Measurements from ENCODE around the gene AFP.

AFP gene

GRCh38 chr4:73460913-73461522, 25.0 kb downstream of the AFP start:
- no peak for DNase-seq (ENCODE audit: low spot score)

GRCh38 chr4:73468170-73468569, 32.1 kb downstream of the AFP start:
- DNase-seq (ENCODE audit: low spot score) = no peak

GRCh38 chr4:73470728-73471127, 34.7 kb downstream of the AFP start:
- no peak for DNase-seq (ENCODE audit: low spot score)

GRCh38 chr4:73477176-73477575, 41.2 kb downstream of the AFP start:
- no peak for DNase-seq (ENCODE audit: low spot score)

- no peak for DNase-seq (ENCODE audit: low spot score)
These were observed 43.3 kb downstream of the AFP start for GRCh38 chr4:73479323-73479722.

- no peak for DNase-seq (ENCODE audit: low spot score)
These were observed 45.3 kb downstream of the AFP start, which contains the start of gene AFM for GRCh38 chr4:73481358-73481757. AFM (plus strand) TSS chr4:73481745; CDS start chr4:73481776, 31 bp downstream.

- no peak for DNase-seq (ENCODE audit: low spot score)
These were observed 49.1 kb downstream of the AFP start for GRCh38 chr4:73485085-73485484.

- no peak for DNase-seq (ENCODE audit: low spot score)
These were observed 49.6 kb downstream of the AFP start for GRCh38 chr4:73485596-73485995.

- DNase-seq (ENCODE audit: low spot score) = no peak
These were observed 50.5 kb downstream of the AFP start for GRCh38 chr4:73486497-73486896.

GRCh38 chr4:73487233-73487632, 51.2 kb downstream of the AFP start:
- DNase-seq (ENCODE audit: low spot score) = no peak

- no peak for DNase-seq (ENCODE audit: low spot score)
These were observed 64.2 kb downstream of the AFP start for GRCh38 chr4:73499996-73500765.

GRCh38 chr4:73501664-73502265, 65.7 kb downstream of the AFP start:
- DNase-seq (ENCODE audit: low spot score) = no peak

- no peak for DNase-seq (ENCODE audit: low spot score)
These were observed 69.5 kb downstream of the AFP start for GRCh38 chr4:73505567-73505966.
